ENCODE data around the gene ZNF534.
A peak's percentile ranks its signal among the peaks of the same experiment; 100 is the strongest.
"Not testable (repeated sequence)": the region's sequence is repeated elsewhere in the genome, so short reads cannot be mapped to it uniquely, and the experiment has no call there.

Gene ZNF534

DNA sequence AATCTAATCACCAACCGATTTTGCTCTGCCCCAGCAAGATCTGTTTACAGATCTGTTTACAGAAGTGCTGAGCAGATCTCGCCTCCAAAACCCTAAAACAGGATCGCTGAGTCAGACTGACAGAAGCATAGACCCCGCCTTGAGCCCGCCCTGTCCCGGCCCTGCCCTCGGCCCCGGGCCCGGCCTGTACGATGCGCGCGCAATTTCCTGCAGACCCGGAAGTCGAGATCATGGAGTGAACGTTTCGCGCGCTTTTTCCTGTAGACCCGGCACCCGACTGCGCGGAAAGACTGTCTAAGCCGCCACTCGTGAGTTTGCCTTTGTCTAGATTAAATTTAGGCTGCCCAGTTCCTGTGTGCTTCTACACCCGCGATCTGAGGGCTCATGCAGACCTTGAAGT, at the start of gene ZNF534:
ZNF534 (plus strand) TSS at position 212 of the 400 bp plus-strand sequence. CDS start 2,327 bp downstream, outside the sequence.
- DNase-seq = no peak

DNA sequence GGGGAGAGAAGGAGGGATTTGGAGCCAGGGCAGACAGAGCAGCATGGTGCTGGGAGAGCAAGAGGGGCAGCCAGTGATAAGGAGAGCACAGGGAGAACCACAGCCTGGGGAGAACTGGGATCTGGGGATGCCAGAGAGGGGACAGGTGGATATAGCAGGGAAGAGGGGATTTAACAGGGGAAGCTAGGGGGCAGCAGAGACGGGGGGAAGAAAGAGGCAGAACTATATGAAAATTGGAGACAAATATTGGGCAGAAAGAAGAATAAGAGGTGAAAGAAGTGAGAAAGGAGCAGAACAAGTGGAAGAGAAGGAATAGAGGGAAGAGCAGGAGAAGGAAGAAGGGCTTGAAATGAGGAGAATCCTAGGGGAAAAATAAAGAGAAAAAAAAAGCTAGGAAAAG, 37.8 kb upstream of the ZNF534 start:
- DNase-seq = no peak

DNA sequence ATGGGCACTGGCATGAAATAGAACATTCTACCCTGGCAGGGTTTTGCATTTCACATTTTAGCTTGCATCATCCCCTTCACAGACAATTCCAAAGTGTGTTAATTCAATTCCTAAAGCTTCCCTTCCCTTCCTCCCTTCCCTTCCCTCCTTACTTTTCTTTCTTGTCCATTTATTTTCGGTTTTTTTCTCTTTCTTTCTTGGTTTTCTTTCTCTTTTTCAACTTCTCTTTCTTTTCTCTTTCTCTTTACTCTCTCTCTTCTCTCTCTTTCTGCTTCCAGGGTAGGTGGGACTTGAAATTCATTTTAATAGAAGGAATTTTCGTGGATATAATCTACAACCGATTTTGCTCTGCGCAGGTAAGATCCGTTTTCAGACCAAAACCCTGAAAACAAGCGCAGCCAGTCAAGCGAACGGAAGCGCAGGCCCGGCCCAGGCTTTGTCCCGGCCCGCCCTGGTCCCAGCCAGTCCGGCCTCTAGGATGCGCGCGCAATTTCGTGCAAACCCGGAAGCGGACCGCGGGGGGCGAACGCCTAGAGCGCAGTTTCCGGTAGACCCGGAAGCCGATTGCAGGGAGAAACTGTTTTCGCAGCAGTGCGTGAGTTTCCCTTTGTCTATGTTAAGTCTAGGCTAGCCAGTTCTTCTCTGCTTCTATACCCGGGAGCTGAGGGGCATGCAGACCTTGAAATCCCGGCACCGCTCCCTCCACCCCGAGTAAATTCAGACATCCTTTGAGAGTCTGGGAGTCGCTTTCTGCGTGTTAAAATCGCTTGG, 31.5 kb upstream of the ZNF534 start, which contains the start of gene ZNF528:
ZNF528 (plus strand) TSS at position 540 of the 771 bp plus-strand sequence. CDS start 4,165 bp downstream, outside the sequence.
- peak; percentile 97 for DNase-seq

DNA sequence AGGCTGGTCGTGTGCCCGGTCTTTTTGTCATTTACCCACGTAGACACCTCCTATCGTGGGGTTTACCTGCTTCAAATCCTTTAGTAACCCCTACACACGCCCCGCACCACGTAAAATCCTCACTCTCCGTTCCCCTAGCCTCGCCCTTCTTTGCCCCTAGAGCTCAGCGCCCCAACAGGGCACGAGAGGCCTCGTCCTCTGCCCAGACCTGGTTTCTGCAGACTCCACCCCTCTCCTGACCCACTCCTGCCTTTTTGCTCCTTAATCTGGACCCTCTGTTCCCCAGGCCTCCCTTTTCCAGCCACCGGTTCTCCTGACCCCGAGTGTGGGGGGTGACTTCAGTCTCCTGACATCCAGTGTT, 30.9 kb upstream of the ZNF534 start:
- DNase-seq = no peak

DNA sequence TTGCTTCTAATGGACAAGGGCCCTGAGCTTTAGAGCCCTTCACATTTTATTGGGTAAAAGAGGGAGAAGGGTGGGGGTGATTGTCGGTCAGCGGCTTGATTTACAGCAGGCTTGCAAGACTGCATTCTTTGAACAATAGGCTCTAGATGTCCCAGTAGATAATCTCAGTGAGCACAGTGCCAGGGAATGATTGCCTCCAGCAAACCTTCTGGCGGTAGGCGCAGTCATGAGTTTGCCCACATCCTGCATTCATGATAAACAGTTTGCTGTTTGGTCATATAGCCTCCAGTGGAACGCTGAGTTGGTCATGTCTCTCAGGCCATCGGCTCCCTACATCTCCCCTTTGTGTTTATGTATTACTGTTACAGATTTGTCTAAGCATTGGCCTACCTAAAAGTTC, 18.7 kb upstream of the ZNF534 start:
- no peak for DNase-seq

DNA sequence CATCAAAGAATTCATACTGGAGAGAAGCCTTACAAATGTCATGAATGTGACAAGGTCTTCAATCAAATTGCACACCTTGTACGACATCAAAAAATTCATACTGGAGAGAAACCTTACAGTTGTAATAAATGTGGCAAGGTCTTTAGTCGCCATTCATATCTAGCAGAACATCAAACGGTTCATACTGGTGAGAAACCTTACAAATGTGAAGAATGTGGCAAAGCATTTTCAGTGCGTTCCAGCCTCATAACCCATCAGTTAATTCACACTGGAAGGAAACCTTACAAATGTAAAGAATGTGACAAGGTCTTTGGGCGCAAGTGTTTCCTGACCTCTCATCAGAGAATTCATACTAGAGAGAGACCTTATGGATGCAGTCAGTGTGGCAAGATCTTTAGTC, 13.2 kb upstream of the ZNF534 start:
- DNase-seq = no peak

DNA sequence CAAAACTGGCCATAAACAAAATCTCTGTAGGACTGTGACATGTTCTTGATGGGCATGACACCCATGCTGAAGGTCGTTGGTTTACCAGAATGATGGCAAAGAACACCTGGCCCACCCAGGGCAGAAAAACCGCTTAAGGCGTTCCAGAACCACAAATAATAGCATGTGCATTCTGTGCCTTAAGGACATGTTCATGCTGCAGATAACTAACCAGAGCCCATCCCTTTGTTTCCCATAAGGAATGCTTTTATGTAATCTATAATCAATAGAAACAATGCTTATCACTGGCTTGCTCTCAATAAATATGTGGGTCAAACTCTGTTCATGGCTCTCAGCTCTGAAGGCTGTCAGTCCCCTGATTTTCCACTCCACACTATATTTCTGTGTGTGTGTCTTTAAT, 13.2 kb downstream of the ZNF534 start:
- DNase-seq = no peak

DNA sequence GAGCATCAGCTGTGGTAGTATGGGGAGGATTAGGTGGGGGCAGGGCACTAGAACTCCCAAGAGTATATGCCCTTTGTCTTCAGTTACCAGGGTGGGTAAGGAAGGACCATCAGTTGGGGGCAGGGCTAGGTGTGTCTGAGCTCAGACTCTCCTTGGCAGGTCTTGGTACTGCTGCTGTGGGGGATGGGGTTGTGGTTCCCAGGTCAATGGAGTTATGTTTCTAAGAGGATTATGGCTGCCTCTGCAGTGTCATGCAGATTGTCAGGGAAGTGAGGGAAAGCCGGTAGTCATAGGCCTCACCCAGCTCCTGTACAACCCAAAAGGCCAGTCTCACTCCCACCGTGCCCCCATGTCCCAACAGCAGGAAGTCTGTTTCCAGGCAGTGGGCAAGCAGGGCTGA, 15.6 kb downstream of the ZNF534 start:
- DNase-seq = no peak

DNA sequence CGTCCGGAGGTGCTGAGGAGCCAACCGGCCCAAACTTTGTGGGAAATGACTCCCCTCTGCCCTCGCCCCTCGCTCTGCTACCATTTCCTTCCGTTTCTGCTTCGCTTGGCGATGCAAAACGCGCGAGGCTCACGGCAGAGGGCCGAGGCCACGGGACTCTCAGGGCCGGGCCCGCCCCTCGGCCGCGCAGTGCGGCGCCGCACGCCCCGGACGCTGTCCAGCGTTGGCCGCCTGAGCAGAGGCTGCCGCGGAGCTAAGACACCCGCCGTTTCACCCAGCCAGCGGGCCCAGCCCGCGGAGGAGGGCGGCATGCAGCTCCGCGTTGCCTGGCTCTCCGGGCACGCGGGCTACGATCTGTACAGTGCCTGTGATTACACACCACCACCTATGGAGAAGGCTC, 22.3 kb downstream of the ZNF534 start:
- DNase-seq = no peak

DNA sequence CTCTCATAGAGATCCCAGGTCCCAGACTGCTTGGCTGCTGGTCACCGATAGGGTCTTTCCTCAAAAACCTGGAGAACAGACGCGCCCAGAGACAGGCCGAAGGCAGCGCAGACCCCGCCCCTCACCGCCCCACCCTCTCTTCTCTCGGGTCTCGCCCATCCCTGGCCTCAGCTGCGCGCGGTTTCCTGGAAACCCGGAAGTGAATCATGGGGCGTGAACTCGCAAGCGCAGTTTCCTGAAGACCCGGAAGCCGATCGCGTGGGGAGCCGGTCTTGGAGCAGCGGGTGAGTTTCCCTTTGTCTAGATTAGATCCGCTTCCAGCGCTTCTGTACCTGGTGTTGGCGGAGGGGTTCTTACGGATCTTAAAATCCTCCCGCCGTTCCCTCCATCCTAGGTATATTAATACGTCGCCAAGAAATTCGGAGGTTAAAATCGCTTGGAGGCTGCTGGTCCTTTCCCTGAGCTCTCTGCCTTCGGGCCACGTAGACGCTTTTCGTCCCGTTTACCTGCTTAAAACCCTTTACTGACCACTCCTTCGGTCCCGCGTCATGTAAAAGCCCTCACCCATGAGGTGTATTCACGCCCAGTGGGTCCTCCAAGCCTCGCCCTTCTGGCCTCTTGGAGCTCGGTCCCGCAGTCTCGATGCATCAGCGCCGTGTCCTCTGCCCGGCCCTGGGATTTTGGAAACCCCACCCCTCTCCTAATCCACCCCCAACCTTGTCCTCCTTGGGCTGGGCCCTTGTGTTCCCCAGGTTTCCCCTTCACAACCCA, 24.6 kb downstream of the ZNF534 start, which contains the start of gene ZNF578:
ZNF578 (plus strand) TSS at position 230 of the 771 bp plus-strand sequence. CDS start 48,293 bp downstream, outside the sequence.
- DNase-seq = peak; percentile 70

DNA sequence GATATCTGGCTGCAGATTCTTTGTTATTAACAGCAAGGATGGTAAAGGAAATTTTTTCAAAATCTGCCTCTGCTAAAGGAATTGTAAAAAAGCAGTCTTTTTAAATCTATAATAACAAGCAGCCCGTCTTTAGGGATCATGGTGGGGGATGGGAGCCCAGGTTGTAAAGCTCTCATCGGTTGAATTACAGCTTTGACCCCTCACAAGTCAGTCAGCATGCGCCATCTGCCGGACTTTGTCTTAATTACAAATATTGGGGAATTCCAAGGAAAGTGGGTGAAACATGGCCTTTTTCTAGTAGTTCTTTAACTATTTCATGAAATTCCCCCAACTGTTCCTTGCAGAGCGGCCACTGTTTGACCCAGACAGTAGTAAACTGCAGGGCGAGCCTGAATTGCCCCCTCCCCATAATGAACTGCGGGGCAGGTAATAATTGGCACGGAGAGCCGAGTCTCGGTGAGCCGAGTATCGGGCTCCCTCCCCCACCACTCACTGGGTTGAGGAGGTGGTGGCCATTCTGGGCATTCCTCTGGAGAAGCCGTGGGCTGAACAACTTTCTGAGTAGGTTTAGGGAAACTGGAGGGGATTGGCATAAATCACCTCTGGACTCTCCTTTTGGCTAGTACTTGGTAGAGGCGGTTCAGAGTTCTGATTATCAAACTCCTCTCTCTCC, 36.0 kb downstream of the ZNF534 start:
- DNase-seq = no peak

DNA sequence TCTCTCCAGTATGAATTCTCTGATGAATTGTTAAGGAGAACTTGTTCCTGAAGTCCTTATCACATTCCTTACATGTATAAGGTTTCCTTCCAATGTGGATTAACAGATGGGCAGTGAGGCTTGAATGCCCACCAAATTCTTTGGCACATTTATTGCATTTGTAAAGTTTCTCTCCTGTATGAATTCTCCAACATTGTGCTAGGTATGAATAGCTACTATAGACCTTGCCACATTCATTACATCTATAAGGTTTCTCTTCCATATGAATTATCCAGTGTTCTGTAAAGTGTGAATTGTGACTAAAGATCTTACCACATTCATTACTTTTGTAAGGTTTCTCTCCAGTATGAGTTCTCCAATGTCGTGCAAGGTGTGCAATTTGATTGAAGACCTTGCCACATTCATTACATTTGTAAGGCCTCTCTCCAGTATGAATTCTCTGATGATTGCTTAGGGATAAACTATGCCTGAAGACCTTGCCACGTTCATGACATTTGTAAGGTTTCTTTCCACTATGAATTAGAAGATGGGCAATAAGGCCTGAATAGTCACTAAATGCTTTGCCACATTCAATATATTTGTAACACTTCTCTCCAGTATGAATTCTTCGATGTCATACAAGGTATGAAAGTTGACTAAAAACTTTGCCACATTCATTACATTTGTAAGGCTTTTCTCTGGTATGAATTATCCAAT, 44.9 kb downstream of the ZNF534 start:
- DNase-seq = no peak

DNA sequence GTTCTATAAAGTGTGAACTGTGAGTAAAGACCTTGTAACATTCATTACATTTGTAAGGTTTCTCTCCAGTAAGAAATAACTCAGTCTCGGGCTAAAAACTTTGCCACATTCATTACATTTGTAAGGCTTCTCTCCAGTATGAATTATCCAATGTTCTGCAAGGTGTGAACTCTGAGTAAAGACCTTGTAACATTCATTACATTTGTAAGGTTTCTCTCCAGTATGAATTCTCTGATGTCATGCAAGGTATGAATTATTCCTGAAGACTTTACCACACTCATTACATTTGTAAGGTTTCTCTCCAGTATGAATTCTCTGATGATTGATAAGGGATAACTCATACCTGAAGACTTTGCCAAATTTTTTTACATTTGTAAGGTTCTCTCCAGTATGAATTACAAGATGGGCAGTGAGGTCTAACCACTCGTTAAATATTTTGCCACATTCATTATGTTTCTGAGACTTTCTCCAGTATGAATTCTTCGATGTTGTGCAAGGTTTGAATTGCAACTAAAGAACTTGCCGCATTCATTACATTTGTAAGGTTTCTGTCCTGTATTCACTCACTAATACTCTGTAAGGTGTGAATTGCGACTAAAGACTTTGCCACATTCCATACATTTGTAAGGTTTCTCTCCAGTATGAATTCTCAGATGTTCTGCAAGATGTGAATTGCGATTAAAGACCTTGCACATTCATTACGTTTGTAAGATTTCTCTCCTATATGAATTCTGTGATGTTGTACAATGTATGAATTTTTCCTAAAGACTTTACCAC, 45.6 kb downstream of the ZNF534 start:
- no peak for DNase-seq

DNA sequence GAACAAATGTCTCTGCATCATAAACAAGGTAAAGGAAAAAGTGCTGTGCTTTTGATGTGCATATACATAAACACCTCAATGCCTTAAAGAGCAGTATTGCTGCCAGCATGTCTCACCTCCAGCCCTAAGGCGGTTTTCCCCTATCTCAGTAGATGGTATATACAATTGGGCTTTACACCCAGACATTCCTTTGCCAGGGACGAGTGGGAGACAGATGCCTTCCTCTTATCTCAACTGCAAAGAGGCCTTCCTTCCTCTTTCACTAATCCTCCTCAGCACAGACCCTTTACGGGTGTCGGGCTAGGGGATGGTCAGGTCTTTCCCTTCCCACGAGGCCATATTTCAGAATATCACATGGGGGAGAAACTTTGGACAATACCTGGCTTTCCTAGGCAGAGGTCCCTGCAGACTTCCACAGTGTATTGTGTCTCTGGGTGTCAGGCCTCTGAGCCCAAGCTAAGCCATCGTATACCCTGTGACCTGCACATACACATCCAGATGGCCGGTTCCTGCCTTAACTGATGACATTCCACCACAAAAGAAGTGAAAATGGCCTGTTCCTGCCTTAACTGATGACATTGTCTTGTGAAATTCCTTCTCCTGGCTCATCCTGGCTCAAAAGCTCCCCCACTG, 55.3 kb downstream of the ZNF534 start:
- DNase-seq = not testable (repeated sequence)

DNA sequence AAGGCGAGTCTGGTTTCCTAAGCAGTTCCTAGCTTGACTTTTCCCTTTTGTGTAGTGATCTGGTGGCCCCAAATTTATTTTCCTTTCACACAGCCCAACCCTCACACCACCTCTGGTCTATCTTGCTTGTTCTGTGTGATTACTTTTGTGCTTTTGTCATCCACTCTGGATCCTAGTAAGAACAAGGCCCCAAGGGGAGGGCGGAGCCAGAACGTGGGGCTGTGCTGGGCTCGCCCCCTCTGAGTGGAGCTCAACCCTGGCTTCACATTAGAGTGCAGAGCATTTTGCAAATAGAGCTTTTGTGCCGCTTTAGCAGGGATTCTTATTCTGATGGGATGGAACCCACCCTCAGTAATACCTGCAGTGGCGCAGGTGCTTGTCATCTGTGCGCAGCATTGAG, 56.1 kb downstream of the ZNF534 start:
- not testable (repeated sequence) for DNase-seq

DNA sequence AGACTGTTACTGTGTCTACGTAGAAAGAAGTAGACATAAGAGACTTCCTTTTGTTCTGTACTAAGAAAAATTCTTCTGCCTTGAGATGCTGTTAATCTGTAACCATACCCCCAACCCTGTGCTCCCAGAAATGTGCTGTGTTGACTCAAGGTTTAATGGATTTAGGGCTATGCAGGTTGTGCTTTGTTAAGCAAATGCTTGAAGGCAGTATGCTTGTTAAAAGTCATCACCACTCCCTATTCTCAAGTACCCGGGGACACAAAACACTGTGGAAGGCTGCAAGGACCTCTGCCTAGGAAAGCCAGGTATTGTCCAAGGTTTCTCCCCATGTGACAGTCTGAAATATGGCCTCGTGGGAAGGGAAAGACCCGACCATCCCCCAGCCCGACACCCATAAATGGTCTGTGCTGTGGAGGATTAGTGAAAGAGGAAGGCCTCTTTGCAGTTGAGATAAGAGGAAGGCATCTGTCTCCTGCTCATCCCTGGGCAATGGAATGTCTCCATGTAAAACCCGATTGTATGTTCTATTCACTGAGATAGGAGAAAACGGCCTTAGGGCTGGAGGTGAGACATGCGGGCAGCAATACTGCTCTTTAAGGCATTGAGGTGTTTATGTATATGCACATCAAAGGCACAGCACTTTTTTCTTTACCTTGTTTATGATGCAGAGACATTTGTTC, 56.8 kb downstream of the ZNF534 start:
- not testable (repeated sequence) for DNase-seq

DNA sequence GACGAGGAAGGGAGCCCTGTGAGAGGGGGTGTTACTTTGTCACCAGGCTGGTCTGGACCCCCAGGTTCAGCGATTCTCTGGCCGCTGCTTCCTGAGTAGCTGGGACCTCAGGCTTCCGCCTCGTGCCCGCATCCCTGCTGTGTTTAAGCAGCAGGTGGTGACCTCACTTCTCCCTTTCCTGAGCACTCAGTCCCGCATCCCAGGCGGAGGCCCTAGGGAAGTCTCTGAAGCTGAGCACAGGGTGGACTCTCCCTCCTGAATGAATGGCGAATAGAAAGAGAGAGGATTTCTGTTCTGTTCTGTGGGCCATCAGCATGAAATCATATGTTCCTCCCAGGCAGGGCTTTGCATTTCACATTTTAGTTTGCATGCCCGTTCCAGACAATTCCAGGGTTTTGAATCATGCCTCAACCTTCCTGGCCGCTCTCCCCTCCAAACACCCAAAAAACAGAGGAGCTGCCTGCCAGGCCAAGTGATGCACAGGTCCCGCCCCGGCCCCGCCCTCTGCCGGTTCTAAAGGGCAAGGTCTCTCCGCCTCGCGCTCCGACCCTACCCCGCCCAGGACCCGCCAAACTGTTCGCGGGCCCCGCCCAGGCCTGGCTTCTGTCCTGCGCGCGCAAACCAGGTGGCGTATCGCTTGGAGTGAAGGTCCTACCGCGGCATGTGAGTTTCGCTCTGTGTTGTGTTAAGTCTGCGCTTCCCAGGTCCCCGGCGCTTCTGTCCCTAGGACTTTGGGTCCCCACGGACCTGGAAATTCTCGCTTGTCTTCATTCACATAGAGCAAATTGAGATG, 63.4 kb downstream of the ZNF534 start:
- DNase-seq = no peak

DNA sequence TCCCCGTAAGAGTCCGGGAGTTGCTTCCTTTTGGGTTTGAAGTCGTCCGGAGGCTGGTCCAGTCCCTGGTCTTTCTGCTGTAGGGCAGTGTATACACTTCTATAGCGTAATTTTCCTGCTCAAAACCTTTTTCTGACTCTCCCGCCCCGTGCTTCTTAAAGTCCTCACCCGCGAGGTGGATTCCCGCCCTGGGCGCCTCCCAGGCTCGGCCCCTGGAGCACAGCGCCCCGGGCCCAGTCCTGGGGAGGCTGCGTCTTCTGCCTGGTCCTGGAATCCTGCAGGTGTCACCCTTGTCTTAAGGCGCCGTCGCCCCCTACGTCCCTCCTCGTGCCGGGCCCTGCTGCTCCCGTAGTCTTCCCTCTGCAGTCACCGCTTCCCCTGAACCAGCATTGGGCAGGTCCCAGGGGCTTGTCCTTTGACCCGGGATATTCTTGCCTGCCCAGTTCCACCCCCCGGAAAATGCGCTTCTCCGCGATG, 64.1 kb downstream of the ZNF534 start:
- no peak for DNase-seq

DNA sequence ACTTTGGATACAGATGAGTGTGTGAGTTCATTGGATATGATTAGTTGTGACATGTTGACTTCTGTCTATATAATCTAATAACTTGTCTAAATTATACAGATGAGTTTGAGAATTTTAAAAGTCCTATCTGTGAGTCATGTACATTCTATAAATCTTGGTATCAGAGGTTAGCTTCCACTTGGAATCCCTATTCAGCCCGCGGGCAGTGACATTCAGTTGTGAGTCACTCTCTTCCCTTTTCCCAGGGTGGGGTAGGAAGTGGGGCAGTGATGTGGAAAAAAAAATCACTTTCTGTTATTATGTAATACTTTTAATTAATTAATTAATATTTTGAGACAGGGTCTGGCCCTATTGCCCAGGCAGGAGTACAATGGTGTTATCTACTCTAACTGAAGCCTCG, 65.6 kb downstream of the ZNF534 start:
- DNase-seq = no peak

DNA sequence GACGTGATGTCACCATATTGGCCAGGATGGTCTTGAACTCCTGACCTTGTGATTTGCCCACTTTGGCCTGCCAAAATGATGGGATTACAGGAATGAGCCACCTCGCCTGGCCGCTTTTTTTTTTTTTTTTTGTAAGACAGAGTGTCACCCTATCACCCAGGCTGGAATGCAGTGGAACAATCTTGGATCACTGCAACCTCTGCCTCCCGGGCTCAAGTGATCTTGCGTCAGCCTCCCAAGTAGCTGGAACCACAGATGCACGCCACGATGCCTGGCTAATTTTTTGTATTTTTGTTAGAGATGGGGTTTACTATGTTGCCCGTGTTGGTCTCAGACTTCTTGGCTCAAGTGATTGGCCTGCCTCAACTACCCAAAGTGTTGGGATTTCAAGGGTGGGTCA, 69.6 kb downstream of the ZNF534 start:
- DNase-seq = no peak
